ENCODE results near the gene ZFYVE16. TPM values are rescaled to one million over a fixed set of nuclear protein-coding genes. Genes with fewer than 3 reads are reported as not detected.

Gene ZFYVE16
- total and polyA plus RNA-seq, 4 donors = 6.0 to 26.3 (median 11.6) TPM

- TF ChIP-seq SP1 (IDR thresholded peaks at IDR 0.05) (no peak), GABPA (IDR thresholded peaks at IDR 0.05 in 1 of 2, conservative IDR thresholded peaks at IDR 0.05 in 1 of 2) (no peak), MAX (IDR thresholded peaks at IDR 0.05) (no peak), REST (IDR thresholded peaks at IDR 0.05) (no peak), YY1 (IDR thresholded peaks at IDR 0.05) (no peak), NR2F2 (IDR thresholded peaks at IDR 0.05) (no peak), CTCF (IDR thresholded peaks at IDR 0.05; ENCODE audit: low read depth, low read length, missing input control) (no peak), EGR1 (IDR thresholded peaks at IDR 0.05; ENCODE audit: low read depth in 2 of 2) (no peak), HNF4A (conservative IDR thresholded peaks at IDR 0.05) (no peak), RXRA (IDR thresholded peaks at IDR 0.05) (no peak), FOXA1 (IDR thresholded peaks at IDR 0.05) (no peak), TAF1 (conservative IDR thresholded peaks at IDR 0.05) (no peak), HNF4G (IDR thresholded peaks at IDR 0.05) (no peak), FOXA2 (IDR thresholded peaks at IDR 0.05) (no peak), ZBTB33 (IDR thresholded peaks at IDR 0.05) (no peak), ATF3 (IDR thresholded peaks at IDR 0.05) (no peak)
- Histone ChIP-seq H3K36me3 (ENCODE audit: control insufficient read depth in 4 of 4, insufficient read depth in 3 of 4, low read depth in 1 of 4, low read length in 3 of 4) (peaks cover 9 to 24% (median 17%) of the 10 kb centered on the region in 4 donors), H3K4me1 (ENCODE audit: control insufficient read depth in 4 of 4, insufficient read depth in 4 of 4, low read length in 3 of 4) (no peaks in the 10 kb centered on the region)
Observed at GRCh38 chr5:80466669-80467485, 59.0 kb downstream of the ZFYVE16 start.

More at GRCh38 chr5:80466669-80467485, 59.0 kb downstream of the ZFYVE16 start:
- Histone ChIP-seq H3K4me3 (ENCODE audit: low read depth in 1 of 3, low read length in 3 of 3) (no peak overlapping the region), H3K9ac (ENCODE audit: low read depth in 1 of 2, low read length in 2 of 2) (no peak overlapping the region), H3K27ac (ENCODE audit: low read depth in 1 of 2, low read length in 2 of 2) (no peak overlapping the region), H3K9me3 (ENCODE audit: control insufficient read depth in 4 of 4, low read length in 3 of 4) (peaks cover 0 to 4% (median 0%) of the 10 kb centered on the region in 4 donors), H3K27me3 (ENCODE audit: control insufficient read depth in 4 of 4, insufficient read depth in 4 of 4, low read length in 3 of 4) (no peaks in the 10 kb centered on the region)
- WGBS = 66% methylated on average over 4 of the region's 4 CpGs
- DNase-seq (ENCODE audit: low spot score) = no peak

Data from liver (tissue), 9 donors.